GM19438 (cell line): ENCODE measurements around the gene NOL7.

Experiments used
- ATAC-seq: cut with Tn5 transposase; IDR thresholded peaks from one replicate; pipeline ENCODE4 v1.9.1; 2021; ENCODE audit warnings: low read depth; ENCODE audit not compliant: unreplicated experiment

Gene NOL7

DNA sequence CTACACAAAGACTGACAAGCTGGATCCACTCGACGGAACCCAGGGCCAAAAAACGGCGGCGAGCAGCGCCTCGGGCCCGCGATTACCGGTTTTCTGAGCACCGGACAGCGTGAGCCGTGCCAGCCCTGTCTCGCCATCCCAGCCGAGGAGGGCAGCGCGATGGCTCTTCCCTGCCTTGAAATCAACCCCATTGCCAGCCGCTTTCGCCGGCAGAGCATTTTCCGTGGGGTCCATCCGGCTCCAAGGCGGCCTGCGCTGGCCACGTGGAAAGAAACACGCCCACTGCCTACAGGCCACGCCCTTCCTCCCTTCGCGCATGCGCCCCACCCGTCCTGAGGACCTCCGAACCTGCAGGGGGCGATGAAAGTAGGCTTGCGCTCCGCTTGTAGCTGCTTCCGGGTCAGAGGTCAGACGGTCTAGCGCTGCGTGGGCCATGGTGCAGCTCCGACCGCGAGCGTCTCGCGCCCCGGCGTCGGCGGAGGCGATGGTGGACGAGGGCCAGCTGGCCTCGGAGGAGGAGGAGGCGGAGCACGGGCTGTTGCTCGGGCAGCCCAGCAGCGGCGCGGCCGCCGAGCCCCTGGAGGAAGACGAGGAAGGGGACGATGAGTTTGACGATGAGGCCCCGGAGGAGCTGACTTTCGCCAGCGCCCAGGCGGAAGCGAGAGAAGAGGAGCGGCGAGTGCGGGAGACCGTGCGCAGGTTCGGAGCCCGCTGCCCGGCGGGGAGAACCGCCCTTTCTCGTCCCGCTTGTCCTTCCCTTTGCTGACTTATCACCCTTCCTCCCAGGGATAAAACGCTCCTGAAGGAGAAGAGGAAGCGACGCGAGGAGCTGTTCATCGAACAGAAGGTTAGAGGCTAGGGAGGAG, at the start of gene NOL7:
Gene NOL7 (plus strand): TSS at position 410 of the 866 bp plus-strand sequence. CDS start 24 bp downstream, at position 434.
- ATAC-seq = peak; percentile 90

DNA sequence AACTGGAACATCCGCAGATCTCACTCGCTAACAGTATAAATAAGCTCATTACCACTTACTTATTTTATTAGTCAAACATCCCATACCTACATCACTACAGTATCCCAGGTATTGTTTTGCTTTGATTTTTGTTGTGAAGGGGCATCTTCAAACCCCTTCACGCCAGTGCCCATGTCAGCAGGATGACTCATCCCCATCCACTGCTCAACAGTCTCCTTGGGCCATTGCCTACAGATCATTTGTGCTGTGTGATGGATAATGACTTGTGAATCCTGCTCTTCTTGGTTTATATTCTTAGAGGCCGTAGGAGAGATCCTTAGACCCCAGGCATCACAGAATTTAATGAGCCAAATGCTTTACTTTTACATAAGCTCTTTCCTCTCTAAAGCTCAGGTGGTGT, 49.2 kb upstream of the NOL7 start:
- no peak for ATAC-seq

DNA sequence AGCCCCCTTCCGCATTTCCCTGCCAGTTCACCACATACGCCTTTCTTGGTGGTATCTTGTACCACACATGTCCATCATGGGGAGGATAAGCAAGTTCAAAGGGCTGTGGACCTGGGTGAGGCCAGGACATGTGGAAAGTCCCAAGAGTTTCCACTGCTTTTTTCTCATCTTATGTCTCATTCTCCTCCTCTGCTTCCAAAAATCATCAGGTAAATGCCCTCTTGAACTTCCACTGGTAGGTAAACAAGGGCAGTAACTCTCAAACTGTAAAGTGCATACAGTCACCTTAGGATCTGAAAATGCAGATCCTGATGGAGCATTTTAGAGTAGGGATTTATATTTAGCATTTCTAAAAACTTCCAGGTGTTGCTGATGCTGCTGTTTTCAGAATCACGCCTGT, 48.6 kb upstream of the NOL7 start:
- no peak for ATAC-seq

DNA sequence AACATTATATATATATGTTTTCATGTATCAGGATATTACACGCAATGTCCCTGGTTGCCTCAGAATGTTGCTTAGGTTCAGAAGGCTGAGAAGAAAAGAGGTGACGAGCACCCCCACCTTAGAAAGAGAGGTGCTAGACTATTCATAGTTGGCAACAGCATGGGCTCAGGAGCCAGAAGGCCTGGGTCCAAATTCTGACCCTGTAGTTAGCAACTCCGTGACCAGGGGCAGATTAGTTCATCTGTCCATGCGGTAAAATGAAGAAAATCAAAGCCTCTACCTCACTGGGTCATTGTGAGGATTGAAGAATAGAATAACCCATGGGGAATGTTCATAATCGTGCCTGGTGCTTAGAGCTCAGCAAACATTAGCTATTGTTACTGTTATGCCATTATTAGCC, 46.2 kb upstream of the NOL7 start:
- no peak for ATAC-seq

DNA sequence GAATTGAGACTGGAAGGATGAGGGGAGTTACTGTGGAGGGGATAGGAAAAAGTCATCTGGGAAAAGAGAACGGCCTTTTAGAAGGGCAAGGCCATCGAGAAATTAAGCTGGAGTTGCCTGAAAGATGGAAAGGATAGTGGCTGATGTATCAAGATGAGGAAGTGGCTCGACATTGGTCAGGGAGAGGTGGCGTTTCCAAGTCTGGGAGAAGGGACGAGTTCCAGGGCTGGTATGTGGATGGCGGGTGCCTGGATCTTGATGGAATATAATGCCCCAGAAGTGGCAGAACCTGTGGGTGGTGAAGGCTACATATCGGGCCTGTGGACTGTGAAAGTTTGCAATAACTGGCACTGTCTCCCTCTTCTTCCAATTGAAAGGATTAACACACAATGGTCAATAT, 42.9 kb upstream of the NOL7 start:
- ATAC-seq = no peak

DNA sequence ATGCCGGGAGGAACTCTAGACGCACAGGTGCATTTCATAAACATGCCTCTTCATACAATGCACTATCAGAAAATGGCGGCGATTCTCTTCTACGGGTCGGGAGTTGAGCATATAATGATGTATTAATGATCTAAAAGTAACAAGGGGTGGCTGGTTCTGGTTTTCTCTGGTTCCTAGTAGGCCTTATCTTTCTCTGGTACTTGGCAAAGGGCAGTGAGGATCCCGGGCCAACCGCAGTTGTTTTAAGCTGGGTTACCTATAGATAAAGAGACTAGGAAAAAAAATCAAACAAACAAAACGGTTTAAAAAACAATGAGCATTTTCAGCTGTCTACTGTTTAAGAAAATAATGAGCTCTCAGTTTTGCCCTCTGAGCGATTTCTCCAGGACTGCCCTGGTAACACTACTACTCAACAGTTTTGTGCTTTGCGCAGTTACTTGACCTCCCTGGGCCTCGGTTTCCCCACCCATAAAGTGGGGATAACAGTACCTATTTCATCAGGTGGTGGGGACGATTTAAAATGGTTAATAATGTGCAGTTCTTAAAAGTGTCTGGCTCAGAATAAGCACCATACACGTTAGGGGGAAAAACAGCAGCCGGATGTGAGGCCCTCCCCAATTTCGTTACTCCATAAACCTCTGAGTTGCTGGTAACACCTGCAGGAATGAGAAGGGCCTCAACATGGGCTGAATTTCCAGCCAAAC, 42.0 kb upstream of the NOL7 start:
- ATAC-seq = no peak

DNA sequence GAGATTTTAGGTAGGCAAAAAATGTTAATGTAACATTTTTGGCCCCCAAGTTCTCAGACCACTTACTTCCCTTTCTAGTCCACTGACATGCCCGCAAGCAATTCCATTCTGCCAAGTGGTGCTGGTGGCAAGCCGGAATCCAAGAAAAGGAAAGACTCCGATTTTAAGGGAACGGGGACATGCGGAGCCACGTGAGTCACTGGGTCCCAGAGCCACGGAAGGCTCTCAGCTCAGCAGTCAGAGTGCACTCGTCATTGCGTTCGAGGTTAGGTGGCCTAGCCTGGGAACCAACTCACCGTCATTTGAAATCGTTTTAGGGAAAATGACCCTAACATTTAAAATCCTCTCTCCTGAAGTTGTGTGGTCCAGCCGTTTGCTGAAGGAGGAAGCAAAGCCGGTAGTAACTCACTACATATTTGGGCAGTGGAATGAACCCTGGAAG, 41.4 kb upstream of the NOL7 start:
- no peak for ATAC-seq

DNA sequence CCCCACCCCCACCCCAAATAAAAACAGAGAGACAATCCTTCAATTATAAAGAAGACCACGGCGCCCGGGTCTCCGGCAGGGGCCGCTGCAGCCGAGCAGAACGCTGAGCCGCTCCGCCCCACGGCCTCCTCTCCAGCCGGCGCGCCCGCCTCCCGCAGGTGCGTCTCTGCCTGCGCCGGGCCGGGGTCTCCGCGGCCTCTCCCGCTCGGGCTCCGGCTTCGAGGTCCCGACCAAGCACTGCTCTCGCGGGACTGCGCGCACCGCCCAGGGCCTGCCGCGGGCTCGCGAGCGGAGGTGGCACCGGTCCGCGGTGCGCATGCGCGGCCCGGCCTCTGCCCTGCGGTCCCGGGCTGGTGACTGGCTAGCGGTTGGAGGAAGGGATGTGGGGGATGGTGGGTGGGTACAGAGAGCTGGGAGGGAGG, 41.0 kb upstream of the NOL7 start:
- peak; percentile 59 for ATAC-seq

DNA sequence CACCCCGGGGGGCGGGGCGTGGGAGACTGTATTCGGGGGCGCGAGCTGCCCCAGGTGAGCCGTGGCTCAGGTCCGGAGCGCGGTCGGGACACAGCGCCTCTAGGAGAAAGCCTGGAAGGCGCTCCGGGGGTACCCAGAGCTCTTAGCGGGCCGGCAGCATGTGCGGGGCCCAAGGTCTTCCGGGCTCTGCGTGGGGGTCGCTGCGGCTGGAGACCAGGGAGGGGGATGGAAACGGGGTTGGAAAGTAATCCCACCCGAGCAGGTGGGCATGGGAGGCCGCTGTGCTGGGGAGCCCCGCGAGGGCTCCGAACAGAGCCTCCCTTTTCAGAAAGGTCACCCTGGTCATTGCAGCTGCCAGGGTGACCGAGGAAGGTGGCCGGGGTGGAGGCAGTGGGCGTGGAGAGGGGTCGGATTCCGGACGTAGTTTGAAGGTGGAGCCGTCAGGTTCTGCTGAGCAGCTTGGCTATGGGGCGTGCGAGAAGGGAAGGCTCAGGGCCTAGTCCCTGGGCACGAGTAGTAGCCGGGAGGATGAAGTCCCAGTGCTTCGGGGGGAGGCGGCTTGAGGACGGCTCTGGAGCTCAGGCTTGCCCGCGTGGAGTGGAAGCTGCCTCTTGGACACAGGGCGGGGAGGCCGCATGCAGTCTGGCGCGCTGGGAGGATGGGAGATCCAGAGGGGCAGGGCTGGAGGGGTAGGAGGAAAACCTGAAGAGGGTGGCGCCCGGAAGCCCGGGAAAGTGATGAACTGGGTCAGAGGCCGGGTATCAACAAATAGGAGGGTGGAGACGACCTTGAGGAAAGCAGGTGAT, 40.4 kb upstream of the NOL7 start, which contains the start of gene SIRT5:
Gene SIRT5 (plus strand): TSS at position 31 of the 806 bp plus-strand sequence. CDS start 9,510 bp downstream, outside the sequence.
- ATAC-seq = peak; percentile 76

DNA sequence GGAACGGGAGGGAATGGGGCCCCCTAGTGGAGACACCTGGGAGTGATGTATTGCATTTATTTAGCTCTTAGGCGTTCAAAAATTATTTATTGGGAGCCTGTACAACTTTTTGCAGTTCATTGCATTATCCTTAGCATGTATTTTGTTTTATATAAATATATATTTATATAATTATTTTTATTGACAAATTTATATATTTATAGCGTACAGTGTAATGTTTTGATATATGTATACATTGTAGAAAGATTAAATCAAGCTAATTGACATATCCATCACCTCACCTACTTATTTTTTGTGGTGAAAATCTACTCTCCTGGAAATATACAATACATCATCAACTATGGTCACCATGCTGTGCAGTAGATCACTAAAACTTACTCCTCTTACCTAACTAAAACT, 39.8 kb upstream of the NOL7 start:
- no peak for ATAC-seq

DNA sequence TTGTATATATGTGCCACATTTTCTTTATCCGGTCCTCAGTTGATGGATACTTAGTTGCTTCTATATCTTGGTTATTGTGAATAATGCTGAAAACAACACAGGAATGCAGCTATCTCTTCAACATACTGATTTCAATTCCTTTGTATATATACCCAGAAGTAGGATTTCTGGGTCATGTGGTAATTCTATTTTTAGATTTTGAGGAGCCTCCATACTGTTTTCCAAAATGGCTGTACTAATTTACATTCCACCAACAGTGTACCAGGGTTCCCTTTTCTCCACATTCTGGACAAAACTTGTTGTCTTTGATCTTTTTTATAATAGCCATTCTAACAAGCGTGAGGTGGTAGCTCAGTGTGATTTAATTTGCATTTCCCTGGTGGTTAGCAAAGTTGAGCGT, 39.1 kb upstream of the NOL7 start:
- no peak for ATAC-seq

DNA sequence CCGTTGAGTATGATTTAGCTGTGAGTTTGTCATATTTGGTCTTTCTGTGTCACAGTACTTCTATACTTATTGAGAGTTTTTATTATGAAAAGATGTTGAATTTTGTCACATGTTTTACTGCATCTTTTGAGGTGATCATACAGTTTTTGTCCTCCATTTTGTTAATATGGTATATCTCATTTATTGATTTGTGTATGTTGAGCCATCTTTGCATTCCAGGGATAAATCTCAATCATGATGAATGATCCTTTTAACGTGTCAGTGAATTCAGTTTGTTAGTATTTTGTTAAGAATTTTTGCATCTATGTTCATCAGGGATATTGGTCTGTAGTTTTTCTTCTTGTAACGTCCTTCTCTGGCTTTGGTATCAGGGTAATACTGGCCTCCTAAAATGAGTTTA, 37.2 kb upstream of the NOL7 start:
- no peak for ATAC-seq

DNA sequence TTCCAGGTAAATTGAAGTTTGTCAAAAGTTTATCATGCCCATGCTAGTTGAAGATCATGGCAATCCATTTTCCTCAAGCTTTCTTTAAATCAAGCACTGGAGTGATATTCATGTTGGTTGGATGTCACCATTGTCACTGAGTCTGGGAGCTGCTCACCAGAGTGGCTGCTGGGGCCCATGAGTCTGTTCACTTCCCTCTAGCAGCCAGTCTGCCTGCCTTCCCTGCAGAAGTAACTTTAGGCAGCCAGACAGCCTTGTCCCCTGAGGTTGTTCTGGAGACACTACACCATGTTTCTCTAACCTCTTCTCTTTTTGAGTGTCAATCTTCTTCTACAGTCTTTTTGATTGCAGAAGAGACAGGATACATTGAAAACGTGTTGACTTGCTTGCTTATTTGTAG, 35.2 kb upstream of the NOL7 start:
- ATAC-seq = no peak

DNA sequence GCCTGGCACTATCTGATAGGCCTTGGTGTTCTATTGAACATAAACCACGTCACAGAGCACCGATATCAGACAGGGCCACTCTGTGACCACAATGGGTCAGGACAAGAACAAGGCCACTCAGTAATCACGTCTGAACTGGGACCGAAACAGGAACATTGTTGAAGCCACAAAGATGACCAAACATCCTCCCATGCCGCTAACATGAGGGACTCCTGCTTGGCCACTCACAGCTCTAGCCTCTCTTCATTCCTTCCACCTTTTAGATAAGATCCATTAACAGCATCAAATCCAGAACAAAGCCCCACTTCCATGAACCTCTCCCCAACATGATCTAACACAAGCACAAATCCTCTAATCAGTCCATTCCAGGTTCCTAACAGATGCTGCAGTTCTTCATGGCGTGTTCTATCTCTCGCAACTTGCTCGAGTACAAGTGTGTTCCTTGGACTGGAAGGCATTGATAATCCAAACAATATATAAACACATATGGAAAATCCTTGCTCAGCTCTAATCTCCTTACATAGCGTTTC, 33.4 kb upstream of the NOL7 start:
- ATAC-seq = no peak

DNA sequence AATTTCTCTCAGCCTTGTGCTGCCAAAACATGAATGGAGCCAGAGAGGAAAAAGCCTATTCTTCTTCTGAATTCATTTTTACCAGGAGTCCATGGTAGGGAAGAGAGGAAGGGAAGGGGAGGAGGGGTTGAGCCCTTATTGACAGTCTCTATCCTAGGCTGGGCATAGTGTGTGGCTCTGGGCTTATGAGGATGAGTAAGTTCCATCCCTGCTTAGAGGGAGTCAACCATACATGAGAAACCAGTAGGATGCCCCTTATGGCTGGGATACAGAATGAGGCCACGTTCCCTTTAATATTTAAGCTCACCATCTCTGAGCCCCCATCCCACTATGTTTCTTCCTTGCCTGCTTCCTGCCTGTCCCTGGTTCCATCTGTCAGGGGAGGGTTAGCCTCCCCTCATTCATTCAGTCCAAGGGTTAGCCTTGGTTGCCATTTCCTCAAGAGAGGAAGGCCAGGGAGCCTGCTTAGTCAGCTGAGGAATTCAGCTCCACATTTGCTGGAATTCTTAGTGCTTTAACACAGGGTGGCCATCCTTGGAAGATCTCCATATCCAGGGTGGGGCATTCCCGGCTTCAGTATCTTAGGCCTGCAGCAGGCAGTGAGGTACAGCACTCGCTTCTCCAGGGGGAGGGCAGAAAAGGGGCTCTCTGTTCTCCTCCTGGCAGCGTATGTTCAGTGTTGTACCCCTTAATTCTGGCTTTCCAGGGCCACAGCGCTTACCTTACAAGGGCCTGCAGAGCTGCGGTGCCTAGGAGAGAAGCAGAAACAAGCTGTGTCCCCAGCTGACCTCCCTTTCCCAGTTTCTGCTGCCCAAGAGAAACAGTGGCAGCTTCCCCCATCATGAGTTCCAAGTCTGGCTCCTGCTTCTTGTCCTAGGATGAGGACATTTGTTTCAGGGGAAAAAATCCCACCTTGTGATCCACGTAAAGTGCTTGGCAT, 28.3 kb upstream of the NOL7 start:
- no peak for ATAC-seq

DNA sequence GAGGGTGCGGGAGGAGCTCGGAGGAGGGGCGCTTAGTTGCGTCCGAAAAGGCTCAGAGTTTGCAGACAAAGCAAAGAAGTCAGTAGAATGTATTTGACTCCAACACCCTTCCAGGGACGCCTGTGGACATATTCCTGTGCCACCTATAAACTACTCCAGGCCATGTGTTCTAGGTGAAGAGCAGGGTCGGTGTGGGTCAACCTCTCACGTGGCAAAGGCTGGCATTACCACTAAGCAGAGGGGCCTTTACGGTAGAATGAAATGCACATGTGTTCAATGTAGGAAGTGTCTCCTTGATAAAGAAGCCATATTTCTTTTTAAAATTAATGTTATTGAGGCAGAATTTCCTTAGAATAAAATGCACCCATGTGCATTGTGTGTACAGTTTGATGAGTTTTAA, 25.3 kb upstream of the NOL7 start:
- ATAC-seq = no peak

DNA sequence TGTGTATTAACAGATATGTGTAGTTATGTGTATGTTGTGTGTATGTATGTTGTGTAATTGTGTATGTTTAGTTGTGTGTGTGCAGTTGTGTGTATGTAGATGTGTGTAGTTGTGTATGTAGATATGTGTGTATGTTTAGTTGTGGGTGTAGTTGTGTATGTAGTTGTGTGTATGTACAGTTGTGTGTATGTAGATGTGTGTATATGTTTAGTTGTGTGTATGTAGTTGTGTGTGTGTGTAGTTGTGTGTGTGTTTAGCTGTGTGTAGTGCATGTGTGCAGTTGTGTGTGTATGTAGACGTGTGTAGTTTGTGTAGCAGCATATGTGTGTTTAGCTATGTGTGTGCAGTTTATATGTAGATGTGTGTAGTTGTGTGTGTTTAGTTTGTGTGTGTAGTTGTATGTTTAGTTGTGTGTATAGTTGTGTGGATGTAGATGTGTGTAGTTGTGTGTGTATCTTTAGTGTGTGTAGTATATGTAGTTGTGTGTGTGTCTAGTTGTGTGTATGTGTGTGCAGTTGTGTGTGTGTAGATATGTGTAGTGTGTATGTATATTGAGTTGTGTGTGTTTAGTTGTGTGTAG, 24.5 kb upstream of the NOL7 start:
- ATAC-seq = no peak

DNA sequence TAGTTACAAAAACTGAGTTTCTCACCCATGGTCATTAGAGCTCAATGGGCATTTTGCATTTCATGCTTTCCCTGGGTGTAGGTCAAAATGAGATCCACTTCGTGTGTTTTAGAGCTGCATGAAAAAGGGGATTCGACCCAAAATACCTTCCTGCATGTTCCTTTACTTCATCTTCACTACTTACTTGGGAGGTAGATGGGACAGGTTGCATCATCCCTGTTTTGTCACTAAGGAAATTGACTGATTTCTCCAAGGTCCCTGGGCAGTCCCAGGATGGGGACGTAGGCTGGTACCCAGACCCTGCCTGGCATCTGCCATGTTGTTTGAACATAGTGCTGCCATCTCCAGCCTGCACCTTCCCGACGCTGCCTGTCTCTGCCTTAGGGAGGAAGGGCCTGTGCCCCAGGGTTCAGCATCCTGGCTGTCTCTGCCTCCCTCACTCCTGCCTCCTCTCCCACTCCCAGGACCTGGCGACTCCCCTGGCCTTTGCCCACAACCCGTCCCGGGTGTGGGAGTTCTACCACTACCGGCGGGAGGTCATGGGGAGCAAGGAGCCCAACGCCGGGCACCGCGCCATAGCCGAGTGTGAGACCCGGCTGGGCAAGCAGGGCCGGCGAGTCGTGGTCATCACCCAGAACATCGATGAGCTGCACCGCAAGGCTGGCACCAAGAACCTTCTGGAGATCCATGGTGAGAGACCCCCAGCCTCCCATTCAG, 23.8 kb upstream of the NOL7 start:
- no peak for ATAC-seq

DNA sequence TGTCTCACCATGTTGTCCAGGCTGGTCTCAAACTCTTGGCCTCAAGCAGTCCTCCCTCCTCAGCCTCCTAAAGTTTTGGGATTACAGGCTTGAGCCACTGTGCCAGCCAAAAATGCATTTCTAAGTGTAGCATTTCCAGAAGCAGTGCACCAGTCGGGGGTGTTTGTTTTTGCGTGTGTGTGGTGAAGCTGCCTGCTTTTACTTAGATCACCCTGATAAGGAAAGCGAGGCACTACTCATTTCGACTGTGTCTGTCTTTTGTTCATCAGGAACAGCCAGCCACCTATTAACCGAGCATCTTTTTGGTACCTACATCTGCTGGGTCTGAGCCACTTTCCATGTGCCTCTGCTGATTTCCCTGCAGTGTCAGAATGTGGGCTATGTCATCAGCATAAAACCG, 22.0 kb upstream of the NOL7 start:
- no peak for ATAC-seq
